ENCODE results near the gene RTRAF. TPM values are rescaled to one million over a fixed set of nuclear protein-coding genes. Genes with fewer than 3 reads are reported as not detected.
A peak's percentile ranks its signal among the peaks of the same experiment; 100 is the strongest.

Gene RTRAF
- total RNA-seq, 1 donor from 2014 or later = 81.3 TPM

- peak; percentile 81 for DNase-seq
These were observed 6.9 kb downstream of the RTRAF start for GRCh38 chr14:51996148-51996746.

DNA sequence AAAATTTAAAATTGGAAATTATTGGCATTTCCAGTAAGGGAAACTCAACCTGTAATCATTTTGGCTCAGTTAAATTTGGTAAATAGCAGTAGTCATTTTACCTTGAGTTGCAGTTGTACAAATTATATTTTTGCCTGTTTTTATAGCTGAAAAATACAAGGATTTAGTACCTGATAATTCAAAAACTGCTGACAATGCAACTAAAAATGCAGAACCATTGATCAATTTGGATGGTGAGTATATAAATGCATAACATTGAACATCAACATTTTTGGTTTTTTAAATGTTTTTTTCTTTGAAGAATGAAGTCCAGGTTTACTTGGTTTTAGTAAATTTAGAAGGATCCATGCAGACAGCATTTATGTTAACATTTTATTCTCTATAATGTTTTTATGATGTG is 9.0 kb downstream of the RTRAF start:
- no peak for DNase-seq

- no peak for DNase-seq
These were observed 9.7 kb downstream of the RTRAF start for GRCh38 chr14:51999084-51999483.

GRCh38 chr14:52000019-52000582 is 10.8 kb downstream of the RTRAF start:
- DNase-seq = no peak

- DNase-seq = no peak
These were observed 11.3 kb downstream of the RTRAF start for GRCh38 chr14:52000696-52001095.

DNA sequence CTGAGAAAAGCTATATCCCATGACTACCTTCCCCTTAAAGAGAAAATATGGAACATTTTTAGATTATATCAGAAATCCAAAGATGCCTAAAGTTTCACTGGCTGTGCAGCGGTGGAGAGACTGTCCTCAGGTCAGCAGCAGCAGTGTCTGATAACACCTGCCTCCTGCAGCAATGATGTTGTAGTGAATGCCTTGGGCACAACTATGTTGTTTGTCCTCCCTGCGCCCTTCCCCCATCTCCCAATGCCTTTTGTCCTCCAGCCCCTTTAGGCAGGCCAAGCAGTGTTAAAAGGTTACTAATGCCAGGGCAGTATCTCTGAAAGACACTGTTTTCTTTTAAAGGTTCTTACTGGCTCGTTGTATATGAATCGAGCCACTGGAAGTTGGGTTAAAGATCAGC is 13.2 kb downstream of the RTRAF start:
- no peak for DNase-seq

DNA sequence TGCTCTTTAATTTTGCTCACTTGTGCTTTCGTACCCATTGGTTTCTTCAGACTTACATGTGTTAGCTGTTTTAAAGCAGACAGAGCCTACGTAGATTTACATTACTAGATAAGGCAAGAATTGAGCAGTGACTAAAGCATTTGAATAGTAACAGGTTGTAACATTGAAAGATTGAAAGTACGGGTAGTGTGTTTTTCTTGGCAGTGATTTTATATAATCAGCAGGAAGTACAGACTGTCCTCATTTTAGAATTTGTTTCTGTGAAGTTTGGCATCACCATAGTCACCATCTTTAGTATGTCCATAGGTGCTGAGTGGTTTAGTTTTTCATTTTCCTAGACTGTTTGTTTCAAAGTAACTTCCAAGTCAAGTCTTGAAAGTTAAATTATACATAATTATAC is 14.0 kb downstream of the RTRAF start:
- DNase-seq = peak; percentile 70

- no peak for DNase-seq
These were observed 16.3 kb downstream of the RTRAF start for GRCh38 chr14:52005625-52006024.

GRCh38 chr14:52006361-52006760 is 17.0 kb downstream of the RTRAF start:
- no peak for DNase-seq

DNA sequence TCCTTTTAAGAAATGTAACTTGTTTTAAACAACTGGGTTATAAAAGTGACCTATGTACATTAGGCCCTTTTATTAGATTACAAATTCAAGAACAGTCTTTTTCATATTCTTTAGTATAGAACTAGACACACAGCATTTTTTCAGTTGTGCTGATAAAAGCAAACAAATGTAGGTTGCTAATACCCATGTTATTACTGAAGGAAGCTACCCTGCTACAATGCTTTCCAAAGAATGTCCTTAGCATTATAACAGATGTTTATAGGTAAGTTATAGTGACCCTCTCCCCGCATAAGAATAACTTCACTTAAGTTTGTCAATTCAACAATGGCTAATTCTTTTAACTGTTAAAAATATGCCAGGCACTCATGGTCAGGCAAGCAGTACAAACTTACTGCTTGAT is 17.9 kb downstream of the RTRAF start:
- no peak for DNase-seq

DNA sequence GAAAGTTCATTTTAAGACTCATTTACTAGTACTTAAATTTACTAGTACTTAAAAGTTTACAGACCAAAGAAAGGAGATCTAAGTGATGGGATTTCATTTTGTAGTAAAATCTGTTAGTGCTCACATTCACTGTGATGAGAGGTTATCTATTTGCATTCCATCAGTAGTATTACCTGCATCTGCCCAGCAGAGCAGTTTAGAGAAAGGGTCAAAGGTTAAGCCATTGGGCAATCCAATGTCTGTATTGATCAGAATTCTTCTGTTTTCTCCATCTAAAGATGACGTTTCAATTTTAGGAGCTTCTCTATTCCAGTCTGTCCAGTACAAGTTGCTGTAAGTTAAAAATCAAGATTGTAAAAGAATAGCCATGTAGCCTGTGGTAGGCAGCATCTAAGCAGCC is 18.3 kb downstream of the RTRAF start:
- DNase-seq = no peak

DNA sequence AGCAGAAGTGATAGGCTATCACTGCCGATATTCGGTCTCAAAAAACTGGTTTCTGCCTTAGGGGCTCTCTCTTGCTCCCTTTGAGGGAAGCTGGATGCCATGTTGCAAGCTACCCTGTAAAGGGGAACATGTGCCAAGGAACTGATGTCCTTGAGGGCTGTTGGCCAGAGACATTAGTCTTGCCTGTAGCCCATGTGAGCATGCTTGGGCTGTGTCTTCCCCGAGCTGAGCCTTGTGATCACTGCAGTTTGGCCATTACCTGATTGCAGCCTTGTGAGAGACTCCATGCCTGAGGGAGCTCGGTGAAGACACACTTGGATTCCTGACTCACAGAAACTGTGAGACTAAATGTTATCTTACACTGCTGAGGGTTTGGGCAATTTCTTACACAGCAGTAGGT is 18.8 kb downstream of the RTRAF start:
- DNase-seq = no peak

GRCh38 chr14:52010173-52010693 is 20.9 kb downstream of the RTRAF start:
- no peak for DNase-seq

- no peak for DNase-seq
These were observed 22.2 kb downstream of the RTRAF start for GRCh38 chr14:52011523-52011922.

DNA sequence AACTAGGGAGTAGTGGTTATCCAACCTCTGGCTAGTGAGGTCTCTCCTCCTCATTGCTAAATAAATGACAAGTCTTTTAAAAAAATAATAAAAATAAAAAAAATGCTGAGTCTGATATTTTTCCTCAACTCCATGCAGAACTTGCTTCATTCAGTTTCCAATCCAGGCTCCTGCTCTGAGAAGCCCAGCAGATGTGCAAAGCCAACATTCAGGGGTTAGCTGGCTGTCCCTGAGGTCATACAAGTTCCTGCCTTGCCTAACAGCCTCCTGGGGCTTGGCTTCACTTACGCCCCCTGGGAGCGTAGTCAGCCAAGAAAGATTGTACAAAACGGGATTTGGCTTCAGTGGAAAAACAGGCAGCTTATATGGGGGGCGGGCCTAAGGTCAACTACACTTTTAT is 23.3 kb downstream of the RTRAF start:
- DNase-seq = no peak

GRCh38 chr14:52013984-52014600 is 24.7 kb downstream of the RTRAF start:
- no peak for DNase-seq

DNA sequence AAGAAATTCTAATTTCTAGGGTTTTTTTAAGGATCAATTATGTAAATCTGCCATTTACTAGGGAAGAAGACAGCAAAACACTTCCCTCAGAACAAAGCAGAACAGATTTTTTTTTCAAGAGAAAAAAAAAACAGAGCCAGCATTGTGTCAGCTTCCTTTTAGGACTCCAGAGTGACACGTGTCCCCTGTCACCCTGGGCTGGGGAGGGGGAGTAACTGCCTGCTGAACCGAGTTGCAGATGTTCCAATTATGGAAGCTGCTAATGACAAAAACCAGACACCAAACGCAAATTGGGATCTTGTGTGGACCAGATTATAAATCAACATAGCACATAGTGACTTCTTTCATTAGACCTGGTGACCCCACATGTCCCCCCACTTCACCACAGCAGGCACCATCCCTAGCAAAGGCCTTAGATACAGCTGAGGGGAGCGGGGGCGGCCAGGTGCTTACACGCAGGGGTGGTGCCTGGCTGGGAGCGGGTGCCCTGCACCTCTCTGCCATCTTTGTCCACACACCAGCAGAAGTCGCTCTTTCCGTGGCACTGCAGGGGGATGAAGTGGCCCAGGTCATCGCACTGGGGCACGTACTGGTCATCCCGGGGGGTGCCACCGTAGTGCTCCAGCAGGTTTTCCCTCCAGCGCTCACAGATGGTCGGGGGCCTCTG is 25.4 kb downstream of the RTRAF start:
- DNase-seq = no peak

GRCh38 chr14:52015411-52016030 is 26.2 kb downstream of the RTRAF start:
- DNase-seq = peak; percentile 67

DNA sequence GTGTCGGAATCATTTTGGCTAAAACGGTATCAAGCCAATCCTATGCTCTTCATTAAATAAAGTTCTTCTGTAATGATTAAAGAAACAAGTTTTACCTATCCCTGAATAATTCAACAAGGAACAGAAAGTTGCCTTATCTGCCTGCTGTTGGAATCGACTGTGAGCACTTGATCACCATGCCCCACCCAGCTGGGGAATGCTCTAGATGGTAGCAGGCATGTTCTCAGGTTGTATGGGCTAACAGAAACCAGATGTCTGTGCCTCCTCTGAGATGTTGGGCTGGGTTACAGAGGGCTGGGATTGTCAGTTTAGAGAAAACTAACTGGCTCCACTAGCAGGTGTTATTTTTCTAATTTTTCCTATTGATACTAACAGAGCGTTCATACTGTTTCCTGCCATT is 28.9 kb downstream of the RTRAF start:
- no peak for DNase-seq

- DNase-seq = no peak
These were observed 29.6 kb downstream of the RTRAF start for GRCh38 chr14:52018970-52019369.

GRCh38 chr14:52020161-52020714 is 30.9 kb downstream of the RTRAF start:
- peak; percentile 52 for DNase-seq

GRCh38 chr14:52020866-52021717 is 31.7 kb downstream of the RTRAF start:
- peak; percentile 74 for DNase-seq
